Erythroblast (primary cell): ENCODE data around the gene FGFR2.

Source experiments
- DNase-seq, 2 experiments: peaks; one replicate each; lab custom pipeline; 2025; lab: John Stamatoyannopoulos, UW
- GATA1 ChIP-seq: IDR thresholded peaks from 2 replicates; pipeline ENCODE4 v1.6.1; 2011; ENCODE audit warnings: low read depth, mild to moderate bottlenecking, control low read depth, low read length, moderate library complexity
- POLR2A ChIP-seq: IDR thresholded peaks from 2 replicates; pipeline ENCODE4 v1.6.1; 2011; ENCODE audit warnings: mild to moderate bottlenecking, low read length

The FGFR2 gene

GRCh38 chr10:121615836-121616235 is 17.6 kb upstream of the FGFR2 start:
- no peak for TF ChIP-seq POLR2A
- no peak for TF ChIP-seq GATA1
- no peak for DNase-seq

- no peak for DNase-seq
- no peak for TF ChIP-seq GATA1
Observed at GRCh38 chr10:121615435-121615793, 17.2 kb upstream of the FGFR2 start.

GRCh38 chr10:121614613-121615434 is 16.6 kb upstream of the FGFR2 start:
- TF ChIP-seq POLR2A (no peak), GATA1 (no peak)
- DNase-seq = no peak

GRCh38 chr10:121613456-121613855 is 15.2 kb upstream of the FGFR2 start:
- TF ChIP-seq GATA1 (no peak), POLR2A (no peak)
- no peak for DNase-seq

- TF ChIP-seq POLR2A = no peak
- no peak for TF ChIP-seq GATA1
- no peak for DNase-seq
Observed at GRCh38 chr10:121611393-121612159, 13.3 kb upstream of the FGFR2 start.

- TF ChIP-seq GATA1 (no peak), POLR2A (no peak)
- no peak for DNase-seq
Observed at GRCh38 chr10:121610798-121611323, 12.6 kb upstream of the FGFR2 start.

GRCh38 chr10:121609426-121610380 is 11.5 kb upstream of the FGFR2 start:
- DNase-seq = no peak
- TF ChIP-seq GATA1 (no peak), POLR2A (no peak)

GRCh38 chr10:121608469-121609190 is 10.4 kb upstream of the FGFR2 start:
- TF ChIP-seq GATA1 (no peak), POLR2A (no peak)
- peak; percentile 9 to 40 for DNase-seq

- DNase-seq = no peak
- no peak for TF ChIP-seq POLR2A
- TF ChIP-seq GATA1 = no peak
Observed at GRCh38 chr10:121607310-121608055, 9.2 kb upstream of the FGFR2 start.

- TF ChIP-seq POLR2A (no peak), GATA1 (no peak)
- no peak for DNase-seq
Observed at GRCh38 chr10:121605708-121606107, 7.5 kb upstream of the FGFR2 start.

GRCh38 chr10:121601458-121601857 is 3.2 kb upstream of the FGFR2 start:
- no peak for DNase-seq
- TF ChIP-seq POLR2A (no peak), GATA1 (no peak)

- DNase-seq = no peak
- TF ChIP-seq GATA1 = no peak
- no peak for TF ChIP-seq POLR2A
Observed at GRCh38 chr10:121600611-121601010, 2.4 kb upstream of the FGFR2 start.

- TF ChIP-seq POLR2A (no peak), GATA1 (no peak)
- no peak for DNase-seq
Observed at GRCh38 chr10:121599947-121600346, 1.7 kb upstream of the FGFR2 start.
